RWPE1 (cell line): ENCODE measurements around the gene EPYC.

ENCODE experiments used
- CTCF ChIA-PET: fragments of 350-600 bp; sonication (Branson Sonifier 250); formaldehyde crosslinking; extraction: SDS; loops from one replicate; lab custom pipeline; 2021; lab: Yijun Ruan, JAX
- POLR2A ChIA-PET: fragments of 400-600 bp; formaldehyde crosslinking; extraction: SDS; loops from one replicate; lab custom pipeline; 2020; ENCODE audit warnings: antibody characterized with exemption; ENCODE audit not compliant: low non-redundant PET; lab: Yijun Ruan, JAX
- DNase-seq: peaks from one replicate; pipeline ENCODE4 v3.0.0; 2012; ENCODE audit warnings: low spot score
- H3K27ac ChIP-seq: fragments of 450-650 bp; 2 replicates; pipeline ENCODE4 v1.5.1; 2017
- CTCF ChIP-seq: fragments of 450-650 bp; conservative IDR thresholded peaks from 2 replicates; pipeline ENCODE4 v1.5.1; 2017; ENCODE audit warnings: low read depth, mild to moderate bottlenecking

EPYC gene

GRCh38 chr12:90959032-90959431 lies 45.7 kb downstream of the EPYC start:
- no peak for DNase-seq
- POLR2A ChIA-PET, result no interaction called here
- no peak for TF ChIP-seq CTCF
- CTCF ChIA-PET, result interaction anchor here (0.5 to 1.2 kb wide), 7 partner anchors 8 to 1293 kb away, joined by 3 to 5 read pairs (median 3); no protein-coding TSS in a partner anchor
- no peak overlapping the region for H3K27ac ChIP-seq

- no peak overlapping the region for H3K27ac ChIP-seq
- DNase-seq, result no peak
- ChIA-PET POLR2A (no interaction called here), CTCF (interaction anchor here (0.5 to 1.4 kb wide), 5 partner anchors 9 to 1294 kb away, joined by 3 to 5 read pairs (median 3); no protein-coding TSS in a partner anchor)
- no peak for TF ChIP-seq CTCF
Measured at GRCh38 chr12:90958347-90958746, 46.4 kb downstream of the EPYC start.

- ChIA-PET POLR2A (no interaction called here), CTCF (no interaction called here)
- H3K27ac ChIP-seq, result no peak within 1 kb of the TSS
- DNase-seq, result no peak
- no peak for TF ChIP-seq CTCF
Measured at GRCh38 chr12:90954921-90955320, 49.9 kb downstream of the EPYC start, which contains the start of gene CCER1. Gene CCER1 (minus strand): TSS chr12:90955176. CDS start chr12:90954742, 434 bp downstream.

GRCh38 chr12:90954428-90954827 lies 50.3 kb downstream of the EPYC start:
- CTCF ChIA-PET, result no interaction called here
- TF ChIP-seq CTCF, result no peak
- no peak overlapping the region for H3K27ac ChIP-seq
- DNase-seq, result no peak
- POLR2A ChIA-PET, result no interaction called here

- ChIA-PET CTCF (no interaction called here), POLR2A (no interaction called here)
- peak; percentile 26 for TF ChIP-seq CTCF
- no peak for DNase-seq
- no peak overlapping the region for H3K27ac ChIP-seq
Measured at GRCh38 chr12:90953956-90954421, 50.8 kb downstream of the EPYC start.

- TF ChIP-seq CTCF, result no peak
- ChIA-PET CTCF (interaction anchor here (0.6 kb wide), 1 partner anchor 424 kb away, joined by 3 read pairs; no protein-coding TSS in a partner anchor), POLR2A (no interaction called here)
- H3K27ac ChIP-seq, result no peak overlapping the region
- no peak for DNase-seq
Measured at GRCh38 chr12:90951432-90952105, 53.2 kb downstream of the EPYC start.
